ENCODE data around the gene LRRC23. TPM values are rescaled to one million over a fixed set of nuclear protein-coding genes. Genes with fewer than 3 reads are reported as not detected.

LRRC23 gene
- total and polyA plus RNA-seq, 9 of the 15 experiments (the other 6 are each of a cell fraction or from before 2014, with no cell fraction given): 2.2 to 7.0 (median 3.0) TPM

- TF ChIP-seq CHD7 (IDR thresholded peaks at IDR 0.05; ENCODE audit: low read depth, low read length): no peak
- TF ChIP-seq ZNF584 (CRISPR knock-in tag; IDR thresholded peaks at IDR 0.05; ENCODE audit: low read depth): no peak
- 0 out of 2 replicates have a peak, but pooled peaks have one; percentile 2 for TF ChIP-seq TFAP4 (CRISPR knock-in tag; IDR thresholded peaks at IDR 0.05; ENCODE audit: borderline replicate concordance)
- TF ChIP-seq TCFL5 (CRISPR knock-in tag; conservative IDR thresholded peaks at IDR 0.05): no peak
- TF ChIP-seq ZNF609 (CRISPR knock-in tag; IDR thresholded peaks at IDR 0.05; ENCODE audit: borderline replicate concordance): no peak
- TF ChIP-seq ZNF232 (CRISPR knock-in tag; IDR thresholded peaks at IDR 0.05): no peak
- no peak for TF ChIP-seq ETV6 (IDR thresholded peaks at IDR 0.05; ENCODE audit: borderline replicate concordance in 1 of 2, low read depth in 2 of 2, low read length in 1 of 2)
- TF ChIP-seq ETV6 (CRISPR knock-in tag; IDR thresholded peaks at IDR 0.05; ENCODE audit: borderline replicate concordance): peak; percentile 65; the same call in 1 of the 2 replicates
Observed at GRCh38 chr12:6868211-6869048, 36.2 kb upstream of the LRRC23 start (continued).
